Measurements from ENCODE around the gene TIAM2.

The TIAM2 gene

GRCh38 chr6:154977588-154977987, 17.5 kb upstream of the TIAM2 start:
- no peak for DNase-seq (ENCODE audit: low read depth)
- H3K4me3 ChIP-seq (ENCODE audit: low read length) = no peak overlapping the region
- TF ChIP-seq CTCF (conservative IDR thresholded peaks at IDR 0.05; ENCODE audit: low read length) = no peak

GRCh38 chr6:154980273-154981078, 14.6 kb upstream of the TIAM2 start:
- DNase-seq (ENCODE audit: low read depth) = no peak
- no peak overlapping the region for H3K4me3 ChIP-seq (ENCODE audit: low read length)
- TF ChIP-seq CTCF (conservative IDR thresholded peaks at IDR 0.05; ENCODE audit: low read length) = no peak

- no peak for TF ChIP-seq CTCF (conservative IDR thresholded peaks at IDR 0.05; ENCODE audit: low read length)
- H3K4me3 ChIP-seq (ENCODE audit: low read length) = no peak overlapping the region
- no peak for DNase-seq (ENCODE audit: low read depth)
Observed at GRCh38 chr6:154981079-154981870, 13.8 kb upstream of the TIAM2 start.

DNA sequence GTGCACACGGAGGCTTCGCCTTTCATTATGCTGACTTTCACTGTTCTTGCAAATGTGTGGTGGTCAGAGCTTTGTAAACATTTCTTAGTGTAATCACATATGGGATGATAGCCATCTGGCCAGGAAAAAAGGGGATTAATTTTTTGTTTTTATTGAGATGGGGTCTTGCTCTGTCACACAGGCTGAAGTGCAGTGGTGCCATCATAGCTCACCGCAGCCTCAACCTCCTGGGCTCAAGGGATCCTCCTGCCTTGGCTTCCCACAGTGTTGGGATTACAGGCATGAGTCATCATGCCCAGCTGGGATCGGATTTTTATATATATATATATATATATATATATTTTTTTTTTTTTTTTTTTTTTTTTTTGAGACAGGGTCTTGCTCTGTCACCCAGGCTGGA, 11.0 kb upstream of the TIAM2 start:
- no peak overlapping the region for H3K4me3 ChIP-seq (ENCODE audit: low read length)
- DNase-seq (ENCODE audit: low read depth) = no peak
- no peak for TF ChIP-seq CTCF (conservative IDR thresholded peaks at IDR 0.05; ENCODE audit: low read length)

GRCh38 chr6:154986787-154987235, 8.3 kb upstream of the TIAM2 start:
- H3K4me3 ChIP-seq (ENCODE audit: low read length) = no peak overlapping the region
- DNase-seq (ENCODE audit: low read depth) = no peak
- no peak for TF ChIP-seq CTCF (conservative IDR thresholded peaks at IDR 0.05; ENCODE audit: low read length)

DNA sequence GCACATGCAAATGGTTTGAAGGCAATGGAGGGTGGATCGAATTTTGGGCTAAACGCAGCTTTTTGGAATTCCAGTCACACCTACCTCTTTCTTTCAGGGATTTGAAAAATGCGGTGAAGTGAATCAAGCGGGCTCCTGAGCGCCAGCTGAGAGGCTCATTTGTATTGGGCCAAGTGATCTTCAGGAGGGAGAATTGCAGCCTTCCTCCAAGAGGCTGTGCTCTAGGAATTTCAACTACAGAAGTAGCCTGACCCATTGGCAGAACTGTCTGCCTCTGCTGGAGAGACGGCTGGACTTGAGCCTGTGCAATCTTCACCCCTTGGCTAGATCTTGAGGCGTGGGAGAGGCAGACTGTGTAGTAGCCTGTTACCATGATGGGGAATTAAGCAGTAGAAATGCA, 5.7 kb upstream of the TIAM2 start:
- no peak for TF ChIP-seq CTCF (conservative IDR thresholded peaks at IDR 0.05; ENCODE audit: low read length)
- no peak for DNase-seq (ENCODE audit: low read depth)
- H3K4me3 ChIP-seq (ENCODE audit: low read length) = no peak overlapping the region
